Stimulated activated CD4-positive, alpha-beta T cell treated with anti-CD3 and anti-CD28 coated beads, TNF-alpha, amount 100 ng/mL, for 4 hours (primary cell): ENCODE measurements around the gene DHRS9.
A peak's percentile ranks its signal among the peaks of the same experiment; 100 is the strongest.

Experiments
- DNase-seq, 3 experiments: peaks; one replicate each; pipeline ENCODE4 v3.0.0-alpha.2; 2020; ENCODE audit warnings: low read depth in 3 of 3

Gene DHRS9

DNA sequence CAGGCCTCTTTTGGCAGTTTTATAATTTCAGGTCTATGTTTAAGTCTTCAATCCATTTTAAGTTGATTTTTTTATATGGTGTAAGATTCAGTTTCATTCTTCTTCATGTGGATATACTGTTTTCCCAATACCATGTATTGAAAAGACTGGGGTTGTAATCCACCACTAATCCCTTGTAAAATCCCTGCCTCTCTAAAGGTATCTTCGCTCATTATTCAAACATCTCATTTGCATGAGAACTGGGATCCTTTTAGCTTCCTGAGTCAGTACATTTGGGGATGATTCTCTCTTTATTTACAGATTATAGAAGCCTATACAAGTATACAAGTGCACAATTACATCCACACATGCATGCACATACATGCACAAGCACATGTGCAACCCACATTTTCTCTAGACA, 25.3 kb downstream of the DHRS9 start:
- no peak for DNase-seq

- DNase-seq, result no peak
Measured at GRCh38 chr2:169095621-169096105, 26.3 kb downstream of the DHRS9 start.

GRCh38 chr2:169104848-169105247, 35.5 kb downstream of the DHRS9 start:
- DNase-seq, result no peak

DNA sequence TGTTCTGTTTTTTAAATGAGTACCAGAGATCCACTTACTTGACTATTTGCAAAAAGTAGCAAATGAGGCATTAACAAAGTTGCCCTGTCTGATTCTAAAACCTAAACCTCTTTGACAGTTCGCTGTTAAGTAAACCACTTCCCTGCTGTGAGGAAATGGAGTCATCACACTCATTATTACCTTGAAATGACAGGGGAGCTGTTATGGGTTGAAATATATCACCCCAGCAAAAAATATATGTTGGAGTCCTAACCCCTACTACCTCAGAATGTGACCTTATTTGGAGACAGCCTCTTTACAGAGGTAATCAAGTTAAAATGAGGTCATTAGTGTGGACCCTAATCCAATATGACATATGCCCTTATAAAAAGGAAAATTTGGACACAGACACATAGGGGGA, 36.1 kb downstream of the DHRS9 start:
- no peak for DNase-seq

DNA sequence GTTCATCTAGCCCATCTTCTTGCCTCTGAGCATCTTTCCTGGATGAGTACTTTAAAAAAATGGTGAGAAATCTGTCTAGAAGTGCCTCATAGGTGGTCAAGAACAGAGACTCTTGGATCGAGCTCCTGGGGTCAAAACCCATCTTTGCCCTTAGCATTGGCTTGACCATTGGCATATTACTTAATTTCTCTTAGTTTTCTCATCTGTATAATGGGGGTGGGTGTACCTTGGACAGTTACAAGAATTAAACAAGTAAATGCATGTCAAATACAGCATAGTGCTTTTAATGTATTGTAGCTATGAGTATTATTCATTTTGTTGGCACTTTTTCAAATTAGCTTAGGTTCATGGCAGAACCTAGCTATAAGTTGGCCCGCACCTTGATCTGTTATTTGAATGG, 36.8 kb downstream of the DHRS9 start:
- DNase-seq, result no peak

- DNase-seq, result no peak
Measured at GRCh38 chr2:169106563-169107545, 37.5 kb downstream of the DHRS9 start.

GRCh38 chr2:169107645-169108044, 38.3 kb downstream of the DHRS9 start:
- no peak for DNase-seq

- no peak for DNase-seq
Measured at GRCh38 chr2:169108099-169108884, 38.9 kb downstream of the DHRS9 start.

DNA sequence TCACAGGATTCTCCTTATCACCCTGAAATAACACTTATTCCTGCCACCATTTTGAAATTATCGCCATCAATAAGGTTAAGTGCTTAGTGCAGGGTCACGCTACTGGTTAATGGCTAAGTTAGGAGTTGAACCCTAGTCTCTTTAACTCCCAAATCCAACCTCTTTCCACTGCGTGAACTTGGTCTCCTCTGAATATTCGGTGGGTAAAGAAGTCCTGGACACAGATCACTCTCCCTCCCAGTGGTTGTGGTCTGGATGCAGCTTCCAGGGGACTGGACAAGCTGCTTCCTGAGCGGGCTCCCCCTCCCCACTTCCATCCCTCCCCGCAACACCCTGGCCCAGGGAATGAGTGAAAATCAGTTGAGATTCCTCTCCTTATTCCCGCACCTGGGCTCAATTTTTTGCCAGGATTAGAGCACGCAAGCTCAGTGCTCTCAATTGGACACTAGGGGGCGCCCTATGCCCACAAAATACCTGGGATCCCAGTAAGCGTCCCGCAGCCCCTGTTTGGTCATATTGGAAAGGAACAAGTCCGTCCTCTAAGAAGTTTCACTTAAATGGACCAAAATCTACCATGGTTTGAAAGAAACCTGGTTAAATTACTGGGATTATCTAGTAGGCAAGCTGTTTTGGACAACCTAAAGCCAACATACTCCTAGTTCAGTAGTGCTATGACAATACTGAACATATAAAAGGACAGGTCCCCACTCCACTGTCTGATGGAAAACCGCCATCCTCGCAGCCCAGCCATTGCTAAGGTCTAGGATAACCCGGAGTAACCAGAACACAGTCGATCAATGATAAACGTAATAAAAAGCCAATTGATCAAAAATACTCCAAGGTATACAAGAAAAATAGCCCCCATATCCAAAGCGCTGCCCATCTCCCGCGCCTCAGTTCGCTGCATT, 40.4 kb downstream of the DHRS9 start:
- peak; percentile 19 to 65 (median 42) for DNase-seq

- no peak for DNase-seq
Measured at GRCh38 chr2:169110419-169110818, 41.1 kb downstream of the DHRS9 start.

- DNase-seq, result no peak
Measured at GRCh38 chr2:169110916-169111315, 41.6 kb downstream of the DHRS9 start.

DNA sequence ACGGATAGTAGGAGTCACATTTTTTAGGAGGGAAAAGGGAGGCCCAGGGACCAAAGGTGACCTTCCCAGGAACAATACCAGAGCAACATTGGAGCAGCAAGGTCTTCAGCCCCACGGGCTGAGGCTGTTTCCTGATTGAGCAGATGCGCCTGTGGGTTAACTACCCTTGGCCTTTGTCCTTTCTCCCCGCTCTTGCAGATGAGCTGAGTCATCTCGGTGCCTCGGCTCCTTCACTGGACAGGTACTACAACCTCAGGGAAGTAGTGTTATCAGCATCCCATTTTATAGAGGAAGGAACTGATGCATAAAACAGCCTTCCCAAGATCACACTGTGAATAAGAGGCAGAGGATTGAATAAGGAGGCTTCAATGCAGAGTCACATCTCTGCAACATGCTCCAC, 43.5 kb downstream of the DHRS9 start:
- DNase-seq, result no peak

- DNase-seq, result no peak
Measured at GRCh38 chr2:169114056-169114455, 44.7 kb downstream of the DHRS9 start.

- no peak for DNase-seq
Measured at GRCh38 chr2:169116327-169116726, 47.0 kb downstream of the DHRS9 start.

GRCh38 chr2:169116993-169117392, 47.6 kb downstream of the DHRS9 start:
- DNase-seq, result no peak

DNA sequence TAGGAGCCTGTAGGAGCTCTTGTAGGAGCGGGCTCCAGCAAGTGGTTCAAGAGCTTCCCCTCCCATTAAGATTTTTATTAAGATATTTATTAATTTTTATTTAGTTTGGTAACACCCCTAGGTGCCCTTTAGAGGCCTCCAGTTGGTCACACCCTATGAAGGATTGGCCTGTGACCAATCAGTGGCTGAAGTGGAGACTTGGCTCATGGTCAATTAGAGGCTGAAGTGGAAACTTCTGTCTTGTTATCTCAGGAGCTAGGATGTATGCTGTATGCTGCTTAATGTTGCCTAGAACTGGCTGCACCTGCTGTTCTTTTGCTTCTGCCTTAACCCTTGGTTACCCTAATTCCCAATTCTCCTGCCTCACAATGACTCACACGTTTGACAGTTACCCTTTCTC, 48.7 kb downstream of the DHRS9 start:
- no peak for DNase-seq

- DNase-seq, result no peak
Measured at GRCh38 chr2:169119123-169119760, 49.9 kb downstream of the DHRS9 start.

DNA sequence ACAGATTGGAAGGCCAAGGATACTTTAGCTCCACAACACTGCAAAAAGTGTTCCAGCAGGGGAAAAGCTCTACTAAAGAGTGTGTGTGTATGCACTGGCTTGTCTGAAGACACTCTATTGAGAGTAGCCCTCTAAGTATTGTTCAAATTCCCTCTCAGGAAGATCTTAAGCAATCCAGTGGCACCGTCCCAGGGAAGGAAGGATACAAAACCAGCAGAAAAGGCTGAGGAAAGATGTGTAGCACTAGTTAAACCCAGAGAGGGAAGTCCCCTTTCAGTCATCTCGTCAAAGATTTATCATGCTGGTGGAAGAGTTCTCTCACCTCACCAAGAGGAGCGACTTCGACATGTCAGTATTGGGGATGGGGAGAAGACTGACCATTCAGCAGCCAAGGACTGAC, 50.5 kb downstream of the DHRS9 start:
- DNase-seq, result no peak

DNA sequence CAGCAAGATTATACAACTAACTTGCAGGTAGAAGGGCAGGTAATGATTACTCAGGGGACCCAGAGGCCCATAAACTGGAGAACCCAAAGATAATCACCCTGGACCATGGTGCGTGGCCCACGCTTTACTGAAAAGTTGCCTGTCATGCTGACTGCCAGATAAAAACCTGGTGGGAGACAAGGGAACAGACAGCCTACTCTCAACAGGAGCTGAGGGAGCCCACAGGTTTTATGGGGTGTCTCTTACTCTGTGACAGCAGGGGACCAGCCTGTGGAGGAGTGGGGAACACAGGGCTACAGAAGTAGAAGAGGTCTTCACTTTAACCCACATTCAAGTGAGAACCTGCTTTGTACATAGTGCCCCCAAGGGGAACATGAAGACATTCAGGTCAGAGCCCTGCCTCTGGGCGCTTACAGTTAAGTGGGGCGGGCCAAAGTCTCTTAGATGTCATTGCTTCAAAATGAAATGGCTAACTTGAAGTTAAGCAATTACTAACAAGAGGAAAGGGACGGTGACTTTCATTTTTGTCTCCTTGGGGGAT, 60.4 kb downstream of the DHRS9 start:
- no peak for DNase-seq

DNA sequence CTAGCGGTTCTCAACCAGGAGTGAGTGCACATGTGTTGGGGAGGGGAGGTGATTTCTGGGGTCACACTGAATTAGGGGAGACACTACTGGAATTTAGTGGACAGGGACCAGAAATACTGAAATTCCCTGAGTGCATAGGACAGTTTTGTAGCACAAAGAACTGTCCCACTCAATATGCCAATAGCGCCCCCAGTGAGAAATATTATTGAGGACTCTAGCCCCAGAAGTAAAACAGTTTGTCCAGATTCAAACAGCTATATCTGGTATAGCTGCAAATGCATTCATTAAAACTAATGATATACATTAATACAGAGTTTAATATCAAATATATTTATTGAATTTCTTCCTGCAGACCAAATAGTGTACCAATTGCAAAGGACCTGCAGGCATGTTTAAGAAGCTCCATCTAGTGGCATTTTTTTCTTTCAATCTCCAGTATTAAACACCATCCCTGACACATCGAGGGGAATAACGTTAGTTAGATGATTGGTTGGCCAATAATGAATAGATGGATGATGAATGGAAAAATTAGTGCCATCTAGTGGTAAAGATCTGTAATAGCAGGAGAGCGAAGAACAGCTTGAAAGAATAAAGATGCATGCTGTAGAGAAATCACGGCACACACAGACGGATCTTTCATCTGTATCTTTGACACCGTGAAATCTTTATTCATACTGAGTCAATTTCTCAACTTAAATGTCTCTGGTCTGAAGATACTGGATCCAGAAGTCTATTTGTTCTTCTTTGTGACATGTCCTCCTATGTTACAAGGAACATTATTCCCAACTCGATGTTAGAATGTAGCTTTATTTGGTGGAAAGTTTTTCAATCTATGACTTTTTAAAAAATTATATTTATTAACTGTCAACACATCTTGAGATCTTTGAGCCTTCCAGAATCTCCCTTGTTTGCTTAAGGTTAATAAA, 62.5 kb downstream of the DHRS9 start:
- no peak for DNase-seq
